ENCODE results near the gene PEX16.

DNA sequence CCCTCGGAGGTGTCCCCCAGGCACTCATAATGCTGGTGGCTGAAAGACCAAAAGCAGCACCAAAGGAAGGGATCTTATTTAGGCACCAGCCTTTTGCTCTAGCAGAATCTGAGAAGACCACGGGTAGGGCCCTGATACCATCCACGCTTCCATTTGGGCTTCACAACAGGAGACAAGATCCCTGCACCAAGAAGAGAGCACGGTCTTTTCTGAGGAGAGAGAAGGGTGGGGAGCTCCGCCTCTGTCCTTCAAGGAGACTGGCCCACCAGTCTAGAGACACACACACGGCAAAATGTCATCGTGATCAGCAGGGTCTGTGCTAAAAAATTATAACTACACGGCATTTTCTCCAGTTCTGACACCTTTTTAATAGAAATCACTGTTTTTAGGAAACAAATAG, 14.5 kb upstream of the PEX16 start:
- TF ChIP-seq, protein P1, sequence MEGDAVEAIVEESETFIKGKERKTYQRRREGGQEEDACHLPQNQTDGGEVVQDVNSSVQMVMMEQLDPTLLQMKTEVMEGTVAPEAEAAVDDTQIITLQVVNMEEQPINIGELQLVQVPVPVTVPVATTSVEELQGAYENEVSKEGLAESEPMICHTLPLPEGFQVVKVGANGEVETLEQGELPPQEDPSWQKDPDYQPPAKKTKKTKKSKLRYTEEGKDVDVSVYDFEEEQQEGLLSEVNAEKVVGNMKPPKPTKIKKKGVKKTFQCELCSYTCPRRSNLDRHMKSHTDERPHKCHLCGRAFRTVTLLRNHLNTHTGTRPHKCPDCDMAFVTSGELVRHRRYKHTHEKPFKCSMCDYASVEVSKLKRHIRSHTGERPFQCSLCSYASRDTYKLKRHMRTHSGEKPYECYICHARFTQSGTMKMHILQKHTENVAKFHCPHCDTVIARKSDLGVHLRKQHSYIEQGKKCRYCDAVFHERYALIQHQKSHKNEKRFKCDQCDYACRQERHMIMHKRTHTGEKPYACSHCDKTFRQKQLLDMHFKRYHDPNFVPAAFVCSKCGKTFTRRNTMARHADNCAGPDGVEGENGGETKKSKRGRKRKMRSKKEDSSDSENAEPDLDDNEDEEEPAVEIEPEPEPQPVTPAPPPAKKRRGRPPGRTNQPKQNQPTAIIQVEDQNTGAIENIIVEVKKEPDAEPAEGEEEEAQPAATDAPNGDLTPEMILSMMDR (IDR thresholded peaks at IDR 0.05): no peak
- TF ChIP-seq ZFX (IDR thresholded peaks at IDR 0.05; ENCODE audit: borderline replicate concordance): no peak

All from 22Rv1 (cell line).